ENCODE data around the gene CGRRF1. TPM values are rescaled to one million over a fixed set of nuclear protein-coding genes. Genes with fewer than 3 reads are reported as not detected.
A peak's percentile ranks its signal among the peaks of the same experiment; 100 is the strongest.

The CGRRF1 gene
- polyA plus RNA-seq, 1 donor = 16.0 TPM

GRCh38 chr14:54535646-54536045 is 25.9 kb downstream of the CGRRF1 start:
- H3K9me3 ChIP-seq (ENCODE audit: control insufficient read depth, low read depth, low read length) = no peaks in the 10 kb centered on the region
- H3K4me1 ChIP-seq (ENCODE audit: control insufficient read depth, insufficient read depth, low read length) = peaks cover 16% of the 10 kb centered on the region
- H3K27me3 ChIP-seq (ENCODE audit: control insufficient read depth, insufficient read depth, low read length) = no peaks in the 10 kb centered on the region
- no peak overlapping the region for H3K4me3 ChIP-seq (ENCODE audit: low read length)
- peaks cover 3% of the 10 kb centered on the region for H3K36me3 ChIP-seq (ENCODE audit: control insufficient read depth, insufficient read depth, low read length)
- 100% methylated on average over 1 of the region's 2 CpGs for WGBS (ENCODE audit: insufficient coverage, low lambda C conversion rate)
- no peak for DNase-seq
- no peak overlapping the region for H3K27ac ChIP-seq (ENCODE audit: low read length)

- H3K4me3 ChIP-seq (ENCODE audit: low read length) = no peak overlapping the region
- H3K9me3 ChIP-seq (ENCODE audit: control insufficient read depth, low read depth, low read length) = no peaks in the 10 kb centered on the region
- peak; percentile 25 to 64 for DNase-seq
- no peaks in the 10 kb centered on the region for H3K27me3 ChIP-seq (ENCODE audit: control insufficient read depth, insufficient read depth, low read length)
- H3K36me3 ChIP-seq (ENCODE audit: control insufficient read depth, insufficient read depth, low read length) = peaks cover 3% of the 10 kb centered on the region
- peaks cover 16% of the 10 kb centered on the region for H3K4me1 ChIP-seq (ENCODE audit: control insufficient read depth, insufficient read depth, low read length)
- 17% methylated on average over 1 of the region's 2 CpGs for WGBS (ENCODE audit: insufficient coverage, low lambda C conversion rate)
- H3K27ac ChIP-seq (ENCODE audit: low read length) = no peak overlapping the region
Observed at GRCh38 chr14:54537651-54538050, 27.9 kb downstream of the CGRRF1 start.

DNA sequence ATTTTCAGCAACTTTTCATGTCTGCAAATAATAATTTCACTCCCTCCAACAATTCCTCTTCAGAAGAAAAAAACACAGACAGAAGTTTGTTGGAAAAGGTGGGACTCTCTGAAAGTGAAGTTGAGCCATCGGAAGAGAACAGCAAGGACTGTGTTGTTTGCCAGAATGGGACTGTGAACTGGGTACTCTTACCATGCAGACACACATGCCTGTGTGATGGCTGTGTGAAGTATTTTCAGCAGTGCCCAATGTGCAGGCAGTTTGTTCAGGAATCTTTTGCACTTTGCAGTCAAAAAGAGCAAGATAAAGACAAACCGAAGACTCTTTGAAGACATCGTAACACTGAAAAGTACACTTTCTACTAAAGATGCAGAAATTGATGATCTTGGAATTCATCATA is 28.3 kb downstream of the CGRRF1 start:
- Histone ChIP-seq H3K27ac (ENCODE audit: low read length) (peak overlapping the region; percentile 22), H3K9me3 (ENCODE audit: control insufficient read depth, low read depth, low read length) (no peaks in the 10 kb centered on the region), H3K36me3 (ENCODE audit: control insufficient read depth, insufficient read depth, low read length) (peaks cover 3% of the 10 kb centered on the region), H3K4me1 (ENCODE audit: control insufficient read depth, insufficient read depth, low read length) (peaks cover 16% of the 10 kb centered on the region), H3K27me3 (ENCODE audit: control insufficient read depth, insufficient read depth, low read length) (no peaks in the 10 kb centered on the region), H3K4me3 (ENCODE audit: low read length) (no peak overlapping the region)
- 60% methylated on average over 2 of the region's 3 CpGs for WGBS (ENCODE audit: insufficient coverage, low lambda C conversion rate)
- peak in 1 of 2 donors; percentile 40 for DNase-seq

DNA sequence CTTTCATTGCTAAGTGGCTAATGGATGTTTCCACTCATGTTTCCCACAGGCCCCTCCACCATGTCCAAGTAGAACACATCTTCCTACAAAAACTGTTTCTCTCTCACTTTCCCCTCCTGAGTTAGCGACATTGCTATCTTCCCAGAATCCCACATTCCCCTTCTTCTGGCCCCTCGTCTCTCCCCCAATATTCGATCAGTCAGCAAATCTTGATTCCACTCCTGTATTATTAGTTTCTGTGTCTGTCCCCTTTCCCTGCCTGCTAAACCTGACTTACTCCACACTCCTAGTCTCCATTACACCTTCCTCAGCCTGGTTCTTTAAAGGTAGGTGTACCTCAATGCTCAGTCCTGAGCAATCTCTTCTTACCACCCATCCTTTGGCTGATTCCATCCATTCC is 37.9 kb downstream of the CGRRF1 start:
- Histone ChIP-seq H3K9me3 (ENCODE audit: control insufficient read depth, low read depth, low read length) (no peaks in the 10 kb centered on the region), H3K27me3 (ENCODE audit: control insufficient read depth, insufficient read depth, low read length) (no peaks in the 10 kb centered on the region), H3K36me3 (ENCODE audit: control insufficient read depth, insufficient read depth, low read length) (no peaks in the 10 kb centered on the region), H3K4me3 (ENCODE audit: low read length) (no peak overlapping the region), H3K27ac (ENCODE audit: low read length) (no peak overlapping the region), H3K4me1 (ENCODE audit: control insufficient read depth, insufficient read depth, low read length) (no peaks in the 10 kb centered on the region)
- WGBS (ENCODE audit: insufficient coverage, low lambda C conversion rate) = 100% methylated on average over 2 of the region's 3 CpGs
- DNase-seq = no peak

DNA sequence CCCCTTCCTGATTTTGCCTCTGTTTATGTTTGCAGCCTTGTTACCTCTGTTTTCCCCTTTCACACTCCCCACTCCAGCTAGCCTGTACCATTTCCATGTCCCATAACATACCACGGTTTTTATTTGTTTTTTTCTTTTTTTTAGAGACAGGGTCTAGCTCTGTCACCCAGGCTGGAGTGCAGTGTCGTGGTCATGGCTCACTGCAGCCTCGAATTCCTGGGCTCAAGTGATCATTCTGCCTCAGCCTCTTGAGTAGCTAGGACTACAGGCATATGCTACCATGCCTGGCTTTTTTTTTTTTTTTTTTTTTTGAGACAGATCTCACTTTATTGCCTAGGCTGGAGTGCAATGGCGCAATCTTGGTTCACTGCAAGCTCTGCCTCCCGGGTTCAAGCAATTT is 38.8 kb downstream of the CGRRF1 start:
- Histone ChIP-seq H3K4me3 (ENCODE audit: low read length) (no peak overlapping the region), H3K27ac (ENCODE audit: low read length) (no peak overlapping the region), H3K4me1 (ENCODE audit: control insufficient read depth, insufficient read depth, low read length) (no peaks in the 10 kb centered on the region), H3K27me3 (ENCODE audit: control insufficient read depth, insufficient read depth, low read length) (no peaks in the 10 kb centered on the region), H3K9me3 (ENCODE audit: control insufficient read depth, low read depth, low read length) (no peaks in the 10 kb centered on the region), H3K36me3 (ENCODE audit: control insufficient read depth, insufficient read depth, low read length) (no peaks in the 10 kb centered on the region)
- no peak for DNase-seq
- 33% methylated on average over 1 of the region's 5 CpGs for WGBS (ENCODE audit: insufficient coverage, low lambda C conversion rate)

DNA sequence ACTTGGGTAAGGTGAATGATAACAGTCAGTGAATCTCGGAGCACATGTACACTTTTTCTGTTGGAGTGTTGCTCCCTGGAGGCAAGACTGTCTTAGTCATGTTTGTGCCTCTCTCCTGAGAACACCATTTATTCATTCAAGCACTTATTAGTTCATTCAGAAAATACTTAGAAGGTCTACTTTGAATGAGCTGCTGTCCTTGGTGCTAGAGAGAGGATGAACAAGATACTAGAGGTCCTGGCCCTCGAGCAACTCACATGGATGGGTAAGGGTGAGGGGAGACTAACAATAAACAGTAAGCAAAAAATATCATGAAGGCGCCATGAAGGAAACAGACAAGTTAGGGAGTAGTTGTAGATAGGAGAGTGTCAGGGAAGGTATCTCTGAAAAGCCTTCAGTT is 40.2 kb downstream of the CGRRF1 start:
- Histone ChIP-seq H3K36me3 (ENCODE audit: control insufficient read depth, insufficient read depth, low read length) (no peaks in the 10 kb centered on the region), H3K9me3 (ENCODE audit: control insufficient read depth, low read depth, low read length) (no peaks in the 10 kb centered on the region), H3K27ac (ENCODE audit: low read length) (no peak overlapping the region), H3K4me3 (ENCODE audit: low read length) (no peak overlapping the region), H3K4me1 (ENCODE audit: control insufficient read depth, insufficient read depth, low read length) (no peaks in the 10 kb centered on the region), H3K27me3 (ENCODE audit: control insufficient read depth, insufficient read depth, low read length) (no peaks in the 10 kb centered on the region)
- DNase-seq = no peak
- 60% methylated on average over 1 of the region's 3 CpGs for WGBS (ENCODE audit: insufficient coverage, low lambda C conversion rate)

GRCh38 chr14:54550514-54550913 is 40.8 kb downstream of the CGRRF1 start:
- no peak for DNase-seq
- WGBS (ENCODE audit: insufficient coverage, low lambda C conversion rate) = no CpG with 5 or more reads among the region's 1 CpG
- no peaks in the 10 kb centered on the region for H3K27me3 ChIP-seq (ENCODE audit: control insufficient read depth, insufficient read depth, low read length)

DNA sequence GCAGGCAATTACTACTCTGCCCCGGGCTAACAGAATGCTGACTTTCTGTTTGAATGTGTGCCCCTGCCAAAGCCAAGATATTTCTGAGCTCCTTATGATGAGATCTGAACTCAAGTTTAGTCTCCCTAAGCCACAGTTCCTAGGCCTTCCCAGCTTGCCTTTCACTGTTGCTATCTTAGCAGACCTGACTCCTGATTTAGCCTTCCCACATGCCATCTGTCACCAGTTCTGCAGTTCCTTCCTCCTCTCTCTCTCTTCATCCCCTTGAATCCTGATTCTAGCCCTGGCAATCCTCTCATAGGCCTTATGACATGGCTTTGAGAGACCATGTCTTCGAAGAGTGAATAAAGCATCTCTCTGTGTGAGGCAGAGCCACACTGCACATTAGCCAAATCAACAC is 44.7 kb downstream of the CGRRF1 start:
- H3K27me3 ChIP-seq (ENCODE audit: control insufficient read depth, insufficient read depth, low read length) = no peaks in the 10 kb centered on the region
- H3K9me3 ChIP-seq (ENCODE audit: control insufficient read depth, low read depth, low read length) = no peaks in the 10 kb centered on the region
- no peaks in the 10 kb centered on the region for H3K4me1 ChIP-seq (ENCODE audit: control insufficient read depth, insufficient read depth, low read length)
- no peaks in the 10 kb centered on the region for H3K36me3 ChIP-seq (ENCODE audit: control insufficient read depth, insufficient read depth, low read length)
- H3K27ac ChIP-seq (ENCODE audit: low read length) = no peak overlapping the region
- DNase-seq = no peak
- 100% methylated on average over 1 of the region's 2 CpGs for WGBS (ENCODE audit: insufficient coverage, low lambda C conversion rate)
- H3K4me3 ChIP-seq (ENCODE audit: low read length) = no peak overlapping the region

More at GRCh38 chr14:54550514-54550913, 40.8 kb downstream of the CGRRF1 start:
- Histone ChIP-seq H3K4me3 (ENCODE audit: low read length) (no peak overlapping the region), H3K36me3 (ENCODE audit: control insufficient read depth, insufficient read depth, low read length) (no peaks in the 10 kb centered on the region), H3K4me1 (ENCODE audit: control insufficient read depth, insufficient read depth, low read length) (no peaks in the 10 kb centered on the region), H3K9me3 (ENCODE audit: control insufficient read depth, low read depth, low read length) (no peaks in the 10 kb centered on the region), H3K27ac (ENCODE audit: low read length) (no peak overlapping the region)

DNA sequence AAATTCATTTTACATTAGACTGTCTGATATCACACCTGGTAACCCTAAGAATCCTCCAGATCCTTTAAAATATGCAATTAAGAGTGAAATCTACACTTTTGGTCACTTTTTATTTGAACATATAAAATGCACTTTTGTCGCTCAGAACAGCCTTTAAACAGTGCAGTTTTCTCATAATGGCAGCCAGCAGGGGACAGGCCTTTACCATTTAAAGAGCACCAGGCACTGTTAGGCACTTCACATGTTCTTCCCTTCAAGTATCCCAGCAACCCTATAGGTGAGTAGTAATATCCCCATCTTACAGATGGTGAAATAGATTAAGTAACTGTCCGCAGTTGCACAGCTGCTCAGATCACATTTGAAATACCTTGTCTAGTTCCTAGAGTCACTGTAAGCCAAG is 45.9 kb downstream of the CGRRF1 start:
- Histone ChIP-seq H3K4me3 (ENCODE audit: low read length) (no peak overlapping the region), H3K4me1 (ENCODE audit: control insufficient read depth, insufficient read depth, low read length) (no peaks in the 10 kb centered on the region), H3K9me3 (ENCODE audit: control insufficient read depth, low read depth, low read length) (no peaks in the 10 kb centered on the region), H3K27me3 (ENCODE audit: control insufficient read depth, insufficient read depth, low read length) (no peaks in the 10 kb centered on the region), H3K27ac (ENCODE audit: low read length) (no peak overlapping the region), H3K36me3 (ENCODE audit: control insufficient read depth, insufficient read depth, low read length) (no peaks in the 10 kb centered on the region)
- no CpG with 5 or more reads among the region's 2 CpGs for WGBS (ENCODE audit: insufficient coverage, low lambda C conversion rate)
- no peak for DNase-seq

DNA sequence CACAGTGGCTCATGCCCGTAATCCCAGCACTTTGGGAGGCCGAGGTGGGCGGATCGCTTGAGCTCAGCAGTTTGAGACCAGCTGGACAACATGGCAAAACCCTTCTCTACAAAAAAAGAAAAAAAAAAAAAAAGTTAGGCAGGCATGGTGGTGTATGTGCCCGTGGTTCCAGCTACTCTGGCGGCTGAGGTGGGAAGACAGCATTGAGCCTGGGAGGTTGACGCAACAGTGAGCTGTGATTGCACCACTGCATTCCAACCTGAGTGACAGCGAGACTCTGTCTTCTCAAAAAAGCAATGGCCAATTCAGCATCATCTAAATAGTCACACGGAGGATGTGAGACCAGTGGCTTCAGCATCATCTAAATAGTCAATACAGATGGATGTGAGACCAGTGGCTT is 46.8 kb downstream of the CGRRF1 start:
- H3K36me3 ChIP-seq (ENCODE audit: control insufficient read depth, insufficient read depth, low read length) = no peaks in the 10 kb centered on the region
- H3K27ac ChIP-seq (ENCODE audit: low read length) = no peak overlapping the region
- no peak for DNase-seq
- H3K4me1 ChIP-seq (ENCODE audit: control insufficient read depth, insufficient read depth, low read length) = no peaks in the 10 kb centered on the region
- WGBS (ENCODE audit: insufficient coverage, low lambda C conversion rate) = no CpG with 5 or more reads among the region's 9 CpGs
- H3K4me3 ChIP-seq (ENCODE audit: low read length) = no peak overlapping the region
- no peaks in the 10 kb centered on the region for H3K27me3 ChIP-seq (ENCODE audit: control insufficient read depth, insufficient read depth, low read length)
- no peaks in the 10 kb centered on the region for H3K9me3 ChIP-seq (ENCODE audit: control insufficient read depth, low read depth, low read length)

GRCh38 chr14:54562334-54562733 is 52.6 kb downstream of the CGRRF1 start:
- H3K27ac ChIP-seq (ENCODE audit: low read length) = no peak overlapping the region
- no peak for DNase-seq
- no peaks in the 10 kb centered on the region for H3K9me3 ChIP-seq (ENCODE audit: control insufficient read depth, low read depth, low read length)
- H3K4me3 ChIP-seq (ENCODE audit: low read length) = no peak overlapping the region
- no peaks in the 10 kb centered on the region for H3K27me3 ChIP-seq (ENCODE audit: control insufficient read depth, insufficient read depth, low read length)
- WGBS (ENCODE audit: insufficient coverage, low lambda C conversion rate) = no CpG with 5 or more reads among the region's 5 CpGs
- H3K36me3 ChIP-seq (ENCODE audit: control insufficient read depth, insufficient read depth, low read length) = no peaks in the 10 kb centered on the region
- no peaks in the 10 kb centered on the region for H3K4me1 ChIP-seq (ENCODE audit: control insufficient read depth, insufficient read depth, low read length)
